Measurements from ENCODE around the gene SUGCT.

DNA sequence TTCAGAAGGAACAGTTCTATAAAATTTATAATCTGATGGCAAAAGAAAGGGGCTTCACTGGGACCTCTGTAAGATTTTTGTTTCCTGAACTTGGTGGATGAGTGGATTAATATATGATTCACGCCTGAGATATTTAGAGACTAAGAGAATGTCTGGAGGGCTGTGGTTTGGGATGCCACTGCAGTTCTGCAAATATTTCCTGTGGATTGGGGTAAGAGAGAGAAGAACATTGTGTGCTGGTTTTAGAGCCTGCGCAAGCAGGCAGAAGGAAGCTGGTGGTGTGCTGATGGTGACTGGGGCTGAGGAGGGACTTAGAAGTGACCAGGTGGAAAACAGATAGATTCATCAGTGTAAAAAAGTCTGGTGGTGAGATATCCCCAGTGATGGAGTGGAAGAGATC is 87.0 kb downstream of the SUGCT start:
- TF ChIP-seq EP300 (IDR thresholded peaks at IDR 0.05) (no peak), POLR2A (IDR thresholded peaks at IDR 0.05) (no peak)
- TF ChIP-seq, protein P1, sequence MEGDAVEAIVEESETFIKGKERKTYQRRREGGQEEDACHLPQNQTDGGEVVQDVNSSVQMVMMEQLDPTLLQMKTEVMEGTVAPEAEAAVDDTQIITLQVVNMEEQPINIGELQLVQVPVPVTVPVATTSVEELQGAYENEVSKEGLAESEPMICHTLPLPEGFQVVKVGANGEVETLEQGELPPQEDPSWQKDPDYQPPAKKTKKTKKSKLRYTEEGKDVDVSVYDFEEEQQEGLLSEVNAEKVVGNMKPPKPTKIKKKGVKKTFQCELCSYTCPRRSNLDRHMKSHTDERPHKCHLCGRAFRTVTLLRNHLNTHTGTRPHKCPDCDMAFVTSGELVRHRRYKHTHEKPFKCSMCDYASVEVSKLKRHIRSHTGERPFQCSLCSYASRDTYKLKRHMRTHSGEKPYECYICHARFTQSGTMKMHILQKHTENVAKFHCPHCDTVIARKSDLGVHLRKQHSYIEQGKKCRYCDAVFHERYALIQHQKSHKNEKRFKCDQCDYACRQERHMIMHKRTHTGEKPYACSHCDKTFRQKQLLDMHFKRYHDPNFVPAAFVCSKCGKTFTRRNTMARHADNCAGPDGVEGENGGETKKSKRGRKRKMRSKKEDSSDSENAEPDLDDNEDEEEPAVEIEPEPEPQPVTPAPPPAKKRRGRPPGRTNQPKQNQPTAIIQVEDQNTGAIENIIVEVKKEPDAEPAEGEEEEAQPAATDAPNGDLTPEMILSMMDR (IDR thresholded peaks at IDR 0.05), result no peak

All from stomach (tissue), 4 donors.